GM23248 (cell line): Measurements from ENCODE around the gene WASF2. TPM values are rescaled to one million over a fixed set of nuclear protein-coding genes. Genes with fewer than 3 reads are reported as not detected.
A peak's percentile ranks its signal among the peaks of the same experiment; 100 is the strongest.

ENCODE experiments used
- DNase-seq: peaks from one replicate; pipeline ENCODE4 v3.0.0-alpha.2; 2015
- H2AFZ ChIP-seq: fragments of 200-600 bp; sonication (generic); 2 replicates; pipeline ENCODE4 v1.6.1; 2016; ENCODE audit warnings: antibody characterized with exemption
- H3F3A ChIP-seq: fragments of 200-600 bp; sonication (generic); 2 replicates; pipeline ENCODE4 v1.6.1; 2016; ENCODE audit warnings: mild to moderate bottlenecking, antibody characterized with exemption, mixed run types; ENCODE audit not compliant: insufficient read depth
- H3K27ac ChIP-seq: fragments of 200-600 bp; sonication (generic); 2 replicates; pipeline ENCODE4 v1.5.1; 2016; ENCODE audit warnings: mild to moderate bottlenecking
- H3K27me3 ChIP-seq: fragments of 200-600 bp; sonication (generic); replicated peaks from 2 replicates; pipeline ENCODE4 v1.6.1; 2016; ENCODE audit warnings: mild to moderate bottlenecking; ENCODE audit not compliant: insufficient read depth
- H3K36me3 ChIP-seq: fragments of 200-600 bp; sonication (generic); 2 replicates; pipeline ENCODE4 v1.6.1; 2016; ENCODE audit warnings: low read depth, mild to moderate bottlenecking
- H3K4me1 ChIP-seq: fragments of 200-600 bp; sonication (generic); 2 replicates; pipeline ENCODE4 v1.6.1; 2016; ENCODE audit warnings: mild to moderate bottlenecking; ENCODE audit not compliant: insufficient read depth
- H3K4me2 ChIP-seq: fragments of 200-600 bp; sonication (generic); one replicate; pipeline ENCODE4 v1.6.1; 2016; ENCODE audit warnings: mild to moderate bottlenecking; ENCODE audit not compliant: unreplicated experiment
- H3K4me3 ChIP-seq: fragments of 200-600 bp; sonication (generic); 2 replicates; pipeline ENCODE4 v1.5.1; 2016; ENCODE audit warnings: mild to moderate bottlenecking
- H3K79me2 ChIP-seq: fragments of 200-600 bp; sonication (generic); 2 replicates; pipeline ENCODE4 v1.6.1; 2016; ENCODE audit warnings: mild to moderate bottlenecking; ENCODE audit not compliant: insufficient read depth
- H3K9ac ChIP-seq: fragments of 200-600 bp; sonication (generic); 2 replicates; pipeline ENCODE4 v1.6.1; 2016; ENCODE audit warnings: mild to moderate bottlenecking
- H3K9me2 ChIP-seq: fragments of 200-600 bp; sonication (generic); 2 replicates; pipeline ENCODE4 v1.6.1; 2016; ENCODE audit warnings: mixed run types, mild to moderate bottlenecking, moderate library complexity; ENCODE audit not compliant: insufficient read depth
- H3K9me3 ChIP-seq: fragments of 200-600 bp; sonication (generic); one replicate; pipeline ENCODE4 v1.6.1; 2017; ENCODE audit warnings: low read depth
- H4K20me1 ChIP-seq: fragments of 200-600 bp; sonication (generic); 2 replicates; pipeline ENCODE4 v1.6.0; 2016; ENCODE audit not compliant: insufficient read depth
- EZH2 ChIP-seq: fragments of 200-600 bp; sonication (generic); IDR thresholded peaks from 2 replicates; pipeline ENCODE4 v1.6.1; 2018; ENCODE audit warnings: antibody characterized with exemption, mild to moderate bottlenecking; ENCODE audit not compliant: insufficient read depth, poor library complexity, severe bottlenecking
- EZH2phosphoT487 ChIP-seq: fragments of 200-600 bp; sonication (generic); IDR thresholded peaks from 2 replicates; pipeline ENCODE4 v1.6.1; 2018; ENCODE audit warnings: antibody characterized with exemption, moderate library complexity, mild to moderate bottlenecking, low read depth; ENCODE audit not compliant: insufficient read depth
- WGBS, 2 experiments: methylation state at CpG; one replicate each; pipeline ENCODE4 v1.1.6; 2015 to 2017; ENCODE audit warnings: low lambda C conversion rate in 2 of 2, low coverage in 1 of 2; ENCODE audit errors: missing lambda C conversion rate in 2 of 2; 5-methylcytosine and 5-hydroxymethylcytosine counted together
- in situ Hi-C: fragments of 300-500 bp; cut with MboI; formaldehyde crosslinking; loops from 2 replicates; pipeline ENCODE4 v1.15.0; 2020
- polyA plus RNA-seq: library from polyadenylated mRNA; unstranded; fragments of >200 nt; fragmentation: Nextera tagmentation; extraction: Ambion mirVana; gene quantifications from 2 replicates; pipeline ENCODE4 v1.2.1, GENCODE V29; 2016
- total RNA-seq: library from RNA; depleted of rRNA; stranded (reverse); fragments of >200 nt; shearing (Covaris generic); gene quantifications from 2 replicates; pipeline ENCODE4 v1.2.3, GENCODE V29; 2014

Gene WASF2
- total and polyA plus RNA-seq, 2 experiments from 2014 or later = 19.3 to 118 TPM

GRCh38 chr1:27455139-27455811 lies 34.7 kb downstream of the WASF2 start:
- peak; percentile 14 for DNase-seq
- no peak overlapping the region for H3K4me2 ChIP-seq
- H3K9me3 ChIP-seq = no peaks in the 10 kb centered on the region
- H3F3A ChIP-seq = no peaks in the 10 kb centered on the region
- H2AFZ ChIP-seq = no peak overlapping the region
- H3K9ac ChIP-seq = no peak overlapping the region
- 39 to 43% methylated on average over 5 of the region's 5 CpGs for WGBS, 2 experiments
- peaks cover 9% of the 10 kb centered on the region; the same call in 1 of the 2 replicates for H3K4me1 ChIP-seq
- no peak overlapping the region for H3K27ac ChIP-seq
- peaks cover 99% of the 10 kb centered on the region for H3K79me2 ChIP-seq
- H3K4me3 ChIP-seq = no peak overlapping the region
- no peaks in the 10 kb centered on the region for H3K36me3 ChIP-seq
- no peak for TF ChIP-seq EZH2
- no peak for TF ChIP-seq EZH2phosphoT487
- no peaks in the 10 kb centered on the region for H3K9me2 ChIP-seq
- H4K20me1 ChIP-seq = 0 out of 2 replicates have a peak, but pooled peaks cover 4% of the 10 kb centered on the region
- H3K27me3 ChIP-seq = no peaks in the 10 kb centered on the region
- in situ Hi-C loops = no loop called here

- DNase-seq = no peak
Measured at GRCh38 chr1:27454610-27455009, 35.4 kb downstream of the WASF2 start.

GRCh38 chr1:27451343-27451742 lies 38.6 kb downstream of the WASF2 start:
- 95 to 97% methylated on average over 1 of the region's 1 CpG for WGBS, 2 experiments
- H3K9me2 ChIP-seq = no peaks in the 10 kb centered on the region
- H3K9me3 ChIP-seq = no peaks in the 10 kb centered on the region
- H3F3A ChIP-seq = no peaks in the 10 kb centered on the region
- no peaks in the 10 kb centered on the region for H3K27me3 ChIP-seq
- H3K4me3 ChIP-seq = no peak overlapping the region
- H3K4me2 ChIP-seq = no peak overlapping the region
- H3K4me1 ChIP-seq = peaks cover 9% of the 10 kb centered on the region; the same call in 1 of the 2 replicates
- peaks cover 7% of the 10 kb centered on the region; the same call in 1 of the 2 replicates for H3K36me3 ChIP-seq
- no peak for TF ChIP-seq EZH2phosphoT487
- TF ChIP-seq EZH2 = no peak
- H2AFZ ChIP-seq = no peak overlapping the region
- H3K79me2 ChIP-seq = peaks cover 99% of the 10 kb centered on the region
- no peak for DNase-seq
- no peak overlapping the region for H3K9ac ChIP-seq
- peaks cover 10% of the 10 kb centered on the region; the same call in 1 of the 2 replicates for H4K20me1 ChIP-seq
- H3K27ac ChIP-seq = no peak overlapping the region
- in situ Hi-C loops = no loop called here

More at GRCh38 chr1:27454610-27455009, 35.4 kb downstream of the WASF2 start:
- Histone ChIP-seq H3K9me3 (no peaks in the 10 kb centered on the region), H3K27ac (no peak overlapping the region), H3K9me2 (no peaks in the 10 kb centered on the region), H3K79me2 (peaks cover 99% of the 10 kb centered on the region), H3K4me1 (peaks cover 9% of the 10 kb centered on the region; the same call in 1 of the 2 replicates), H3K36me3 (no peaks in the 10 kb centered on the region), H3K4me2 (no peak overlapping the region), H3K9ac (no peak overlapping the region), H4K20me1 (no peaks in the 10 kb centered on the region), H3K4me3 (no peak overlapping the region), H2AFZ (no peak overlapping the region), H3K27me3 (no peaks in the 10 kb centered on the region), H3F3A (no peaks in the 10 kb centered on the region)
- TF ChIP-seq EZH2phosphoT487 (no peak), EZH2 (no peak)
- in situ Hi-C loops = no loop called here
- 89 to 92% methylated on average over 4 of the region's 4 CpGs for WGBS, 2 experiments

GRCh38 chr1:27448982-27449381 lies 41.0 kb downstream of the WASF2 start:
- H4K20me1 ChIP-seq = peaks cover 10% of the 10 kb centered on the region; the same call in 1 of the 2 replicates
- no peak overlapping the region for H3K4me2 ChIP-seq
- peaks cover 7% of the 10 kb centered on the region; the same call in 1 of the 2 replicates for H3K36me3 ChIP-seq
- no peaks in the 10 kb centered on the region for H3K27me3 ChIP-seq
- DNase-seq = no peak
- H3K9me2 ChIP-seq = no peaks in the 10 kb centered on the region
- H3F3A ChIP-seq = no peaks in the 10 kb centered on the region; the same call in 1 of the 2 replicates
- H3K27ac ChIP-seq = no peak overlapping the region
- 94% methylated on average over 9 of the region's 9 CpGs for WGBS, 2 experiments
- H2AFZ ChIP-seq = no peak overlapping the region
- peaks cover 8% of the 10 kb centered on the region; the same call in 1 of the 2 replicates for H3K4me1 ChIP-seq
- no peaks in the 10 kb centered on the region for H3K9me3 ChIP-seq
- no peak overlapping the region for H3K9ac ChIP-seq
- H3K4me3 ChIP-seq = no peak overlapping the region
- peaks cover 99% of the 10 kb centered on the region for H3K79me2 ChIP-seq
- no peak for TF ChIP-seq EZH2
- TF ChIP-seq EZH2phosphoT487 = no peak
- in situ Hi-C loops = no loop called here
